Mesothelial cell of epicardium (in vitro differentiated cells): ENCODE measurements around the gene CD300LD. TPM values are rescaled to one million over a fixed set of nuclear protein-coding genes. Genes with fewer than 3 reads are reported as not detected.
"Not testable (repeated sequence)": the region's sequence is repeated elsewhere in the genome, so short reads cannot be mapped to it uniquely, and the experiment has no call there.

Experiments
- DNase-seq, 2 experiments: peaks; one replicate each; pipeline ENCODE4 v3.0.0; 2021; ENCODE audit warnings: low spot score in 2 of 2; ENCODE audit not compliant: unreplicated experiment in 2 of 2
- H3K27ac Mint-ChIP-seq: 2 replicates; pipeline ENCODE4 v1.8.0; 2021; ENCODE audit warnings: mixed read lengths
- H3K27me3 Mint-ChIP-seq: 2 replicates; pipeline ENCODE4 v1.8.0; 2021; ENCODE audit warnings: low read depth, mixed read lengths
- H3K36me3 Mint-ChIP-seq: 2 replicates; pipeline ENCODE4 v1.8.0; 2021; ENCODE audit warnings: mixed read lengths
- H3K4me1 Mint-ChIP-seq: 2 replicates; pipeline ENCODE4 v1.8.0; 2021; ENCODE audit warnings: mixed read lengths
- H3K4me3 Mint-ChIP-seq: 2 replicates; pipeline ENCODE4 v1.8.0; 2021; ENCODE audit warnings: mild to moderate bottlenecking, moderate library complexity, mixed read lengths
- H3K9me3 Mint-ChIP-seq: 2 replicates; pipeline ENCODE4 v1.8.0; 2021; ENCODE audit warnings: mixed read lengths
- CTCF ChIP-seq: fragments of 200-600 bp; sonication (generic); IDR thresholded peaks from one replicate; pipeline ENCODE4 v1.5.0; 2021; ENCODE audit warnings: antibody characterized with exemption; ENCODE audit not compliant: unreplicated experiment
- total RNA-seq: library from RNA; stranded (reverse); gene quantifications from 3 replicates; pipeline ENCODE4 v1.2.1, GENCODE V29; 2021

Gene CD300LD
- total RNA-seq, 1 donor from 2014 or later, result not detected

GRCh38 chr17:74563358-74563757 is 28.7 kb downstream of the CD300LD start:
- no peak for DNase-seq
- H3K27me3 Mint-ChIP-seq, result peaks cover 39% of the 10 kb centered on the region
- peaks cover 10% of the 10 kb centered on the region for H3K9me3 Mint-ChIP-seq
- no peaks in the 10 kb centered on the region for H3K36me3 Mint-ChIP-seq
- H3K27ac Mint-ChIP-seq, result no peak overlapping the region
- no peak overlapping the region for H3K4me3 Mint-ChIP-seq
- TF ChIP-seq CTCF, result no peak
- peaks cover 2% of the 10 kb centered on the region for H3K4me1 Mint-ChIP-seq

DNA sequence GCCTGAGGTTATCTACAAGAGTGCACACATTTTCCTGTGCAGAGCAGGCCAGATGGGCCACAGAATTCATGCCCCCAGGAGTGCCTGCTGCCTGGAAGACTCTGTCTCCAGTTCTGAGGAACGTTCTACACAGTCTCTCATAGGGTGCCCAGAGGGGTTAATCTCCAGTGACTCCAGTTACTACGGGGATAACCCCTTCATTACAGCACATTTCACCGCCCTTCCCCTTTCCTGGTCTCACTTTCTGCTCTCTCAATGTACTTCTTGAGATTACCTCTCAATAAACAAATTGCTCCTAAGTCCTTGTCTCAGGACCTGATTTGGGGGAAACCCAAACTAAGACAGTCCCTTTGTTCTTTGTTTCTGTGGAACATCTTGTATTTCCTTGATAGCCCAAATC is 30.5 kb downstream of the CD300LD start:
- Mint-ChIP-seq H3K27me3 (peaks cover 45% of the 10 kb centered on the region), H3K27ac (no peak overlapping the region), H3K4me3 (no peak overlapping the region), H3K4me1 (no peaks in the 10 kb centered on the region), H3K9me3 (peaks cover 12% of the 10 kb centered on the region), H3K36me3 (no peaks in the 10 kb centered on the region)
- no peak for TF ChIP-seq CTCF
- DNase-seq, result no peak

DNA sequence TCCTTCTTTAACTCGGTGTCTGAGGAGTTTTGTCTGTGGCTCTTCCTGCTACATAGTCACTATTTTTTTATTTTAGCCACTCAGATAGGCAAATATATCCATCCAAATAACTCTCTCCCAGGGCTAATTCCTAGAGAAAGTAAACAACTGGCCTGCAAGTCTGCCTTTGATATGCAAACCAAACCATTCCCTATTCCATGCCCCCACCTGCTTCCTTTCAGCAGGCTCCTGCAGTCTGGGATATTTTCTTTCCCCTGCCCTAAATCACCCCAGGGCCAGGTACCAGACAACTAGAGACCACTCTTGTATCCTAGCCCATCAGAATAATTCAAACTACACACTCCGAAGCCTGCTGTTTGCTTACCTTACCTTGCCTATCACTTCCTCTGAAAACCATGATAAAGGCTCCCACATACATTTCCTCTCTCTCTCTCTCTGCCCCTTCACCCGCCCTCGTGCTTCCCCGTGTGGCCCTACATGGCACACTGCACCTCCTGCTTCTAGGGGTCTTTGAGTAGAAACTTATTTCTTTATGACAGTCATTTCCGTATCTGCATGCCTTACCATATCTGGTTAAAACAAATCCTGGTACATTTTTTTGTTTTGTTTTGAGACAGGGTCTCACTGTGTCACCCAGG is 33.1 kb downstream of the CD300LD start:
- Mint-ChIP-seq H3K36me3 (no peaks in the 10 kb centered on the region), H3K27me3 (peaks cover 54% of the 10 kb centered on the region), H3K27ac (no peak overlapping the region), H3K4me1 (no peaks in the 10 kb centered on the region), H3K4me3 (no peak overlapping the region), H3K9me3 (peaks cover 16% of the 10 kb centered on the region)
- no peak for DNase-seq
- no peak for TF ChIP-seq CTCF

DNA sequence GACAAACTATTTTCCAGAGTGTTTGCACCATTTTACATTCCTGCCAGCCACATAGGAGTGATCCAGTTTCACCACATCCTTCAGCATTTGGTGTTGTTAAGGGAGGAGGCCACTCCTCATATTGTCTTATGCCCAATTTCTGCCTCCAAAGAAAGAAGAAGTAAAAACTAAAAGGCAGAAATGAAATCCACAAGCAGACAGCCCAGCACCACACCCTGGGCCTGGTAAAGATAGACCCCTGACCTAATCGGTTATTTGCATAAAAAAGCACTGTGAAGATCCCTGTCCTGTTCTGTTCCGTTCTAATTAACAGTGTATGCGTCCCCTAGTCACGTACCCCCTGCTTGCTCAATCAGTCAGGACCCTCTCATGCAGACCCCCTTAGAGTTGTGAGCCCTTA is 33.7 kb downstream of the CD300LD start:
- DNase-seq, H3K4me3 Mint-ChIP-seq, H3K27ac Mint-ChIP-seq, H3K4me1 Mint-ChIP-seq, H3K36me3 Mint-ChIP-seq: not testable (repeated sequence)
- peaks cover 57% of the 10 kb centered on the region for H3K27me3 Mint-ChIP-seq
- peaks cover 16% of the 10 kb centered on the region for H3K9me3 Mint-ChIP-seq

DNA sequence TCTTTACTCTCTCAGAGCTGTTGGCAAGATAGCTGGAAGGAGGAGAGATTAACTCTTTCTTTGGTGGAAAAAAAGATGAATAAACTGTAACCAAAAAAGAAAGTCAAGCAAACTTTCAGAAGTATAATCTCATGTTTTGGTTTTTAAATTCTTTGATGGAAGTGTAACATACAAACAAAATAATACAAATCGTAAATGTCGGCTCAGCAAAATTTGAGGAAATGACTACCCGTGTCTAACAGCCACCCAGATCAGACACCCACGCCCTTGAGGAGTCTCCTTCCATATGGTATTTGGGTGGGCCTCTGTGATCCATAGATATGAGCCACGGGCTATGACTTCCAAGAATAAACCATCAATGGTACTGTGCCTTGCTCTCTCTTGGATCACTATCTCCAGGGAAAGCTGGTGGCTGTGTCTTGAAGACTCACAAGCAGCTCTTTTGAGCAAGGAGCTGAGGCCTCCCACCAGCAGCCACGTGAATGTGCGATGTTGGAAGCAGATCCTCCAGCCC is 36.6 kb downstream of the CD300LD start:
- H3K4me3 Mint-ChIP-seq, result no peak overlapping the region
- no peak for DNase-seq
- H3K27ac Mint-ChIP-seq, result no peak overlapping the region
- no peaks in the 10 kb centered on the region for H3K4me1 Mint-ChIP-seq
- H3K36me3 Mint-ChIP-seq, result no peaks in the 10 kb centered on the region
- no peak for TF ChIP-seq CTCF
- H3K27me3 Mint-ChIP-seq, result peaks cover 51% of the 10 kb centered on the region
- H3K9me3 Mint-ChIP-seq, result peaks cover 16% of the 10 kb centered on the region

- no peaks in the 10 kb centered on the region for H3K4me1 Mint-ChIP-seq
- no peaks in the 10 kb centered on the region for H3K36me3 Mint-ChIP-seq
- H3K27ac Mint-ChIP-seq, result no peak overlapping the region
- no peak for TF ChIP-seq CTCF
- no peak for DNase-seq
- peaks cover 54% of the 10 kb centered on the region for H3K27me3 Mint-ChIP-seq
- peaks cover 16% of the 10 kb centered on the region for H3K9me3 Mint-ChIP-seq
- H3K4me3 Mint-ChIP-seq, result no peak overlapping the region
Measured at GRCh38 chr17:74554909-74555308, 37.2 kb downstream of the CD300LD start.
